Activated effector memory CD4-positive, alpha-beta T cell treated with anti-CD3 and anti-CD28 coated beads, Interleukin-2, amount 50 U/mL, for 16 hours (primary cell): Measurements from ENCODE around the gene BUD13.

Experiments
- DNase-seq: peaks from one replicate; pipeline ENCODE4 v3.0.0-alpha.2; 2020

BUD13 gene

GRCh38 chr11:116712428-116712827, 60.4 kb downstream of the BUD13 start:
- DNase-seq: no peak

- no peak for DNase-seq
Measured at GRCh38 chr11:116710762-116711161, 62.0 kb downstream of the BUD13 start.

DNA sequence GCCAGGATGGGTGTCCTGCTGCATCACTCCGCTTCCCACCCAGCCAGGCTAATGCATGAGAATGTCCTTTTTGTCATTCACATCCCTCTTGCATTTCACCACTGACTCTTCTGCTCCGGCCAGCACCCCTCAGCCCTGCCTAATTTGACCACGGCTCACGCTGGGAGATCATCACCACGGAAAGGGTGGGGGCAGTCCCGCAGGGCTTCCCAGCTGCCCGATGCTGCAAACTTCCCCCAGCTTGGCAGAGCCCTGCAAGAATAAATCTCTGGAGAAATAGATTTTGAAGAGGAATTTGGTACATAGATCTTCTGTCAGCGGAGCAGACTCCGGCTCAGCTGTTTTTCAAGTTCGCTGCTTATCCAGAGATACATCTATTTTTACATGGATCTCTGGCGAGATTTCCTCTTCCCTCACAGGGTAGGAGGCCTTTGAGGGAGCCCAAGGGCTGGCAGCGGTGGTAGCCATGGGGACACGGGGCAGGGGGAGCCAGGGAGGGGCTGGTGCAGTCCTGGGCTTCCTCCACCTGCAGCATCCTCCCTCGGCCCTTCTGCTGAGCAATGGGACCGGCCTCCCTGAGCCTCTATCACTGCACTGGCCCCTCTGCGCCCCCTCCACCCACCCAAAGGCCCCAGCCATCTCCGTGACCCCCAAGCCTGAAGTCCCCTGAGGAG, 62.6 kb downstream of the BUD13 start:
- no peak for DNase-seq

GRCh38 chr11:116707746-116708145, 65.0 kb downstream of the BUD13 start:
- no peak for DNase-seq

- DNase-seq: no peak
Measured at GRCh38 chr11:116707161-116707629, 65.6 kb downstream of the BUD13 start.

DNA sequence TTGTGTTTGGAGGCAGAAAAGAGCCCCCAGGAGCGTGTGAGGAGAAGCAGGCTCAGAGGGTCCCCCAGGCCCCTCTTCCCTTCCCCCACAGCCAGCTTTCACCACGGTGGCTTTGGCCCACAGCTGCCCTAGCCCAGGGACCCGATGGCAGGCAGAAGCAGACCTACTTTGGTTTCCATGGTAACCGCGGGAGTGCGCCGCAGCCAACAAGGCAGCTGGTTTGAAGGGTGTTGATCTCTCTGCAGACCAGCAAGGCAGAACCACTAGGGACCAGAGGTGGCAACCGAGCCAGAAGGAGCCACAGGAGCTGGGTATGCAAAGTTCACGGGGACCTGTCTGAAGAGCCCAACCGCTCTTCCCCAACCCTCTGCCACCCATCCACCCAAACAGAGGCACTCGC, 69.4 kb downstream of the BUD13 start:
- DNase-seq: peak; percentile 41

- no peak for DNase-seq
Measured at GRCh38 chr11:116702772-116703385, 69.9 kb downstream of the BUD13 start.

GRCh38 chr11:116701876-116702275, 70.9 kb downstream of the BUD13 start:
- DNase-seq: no peak

DNA sequence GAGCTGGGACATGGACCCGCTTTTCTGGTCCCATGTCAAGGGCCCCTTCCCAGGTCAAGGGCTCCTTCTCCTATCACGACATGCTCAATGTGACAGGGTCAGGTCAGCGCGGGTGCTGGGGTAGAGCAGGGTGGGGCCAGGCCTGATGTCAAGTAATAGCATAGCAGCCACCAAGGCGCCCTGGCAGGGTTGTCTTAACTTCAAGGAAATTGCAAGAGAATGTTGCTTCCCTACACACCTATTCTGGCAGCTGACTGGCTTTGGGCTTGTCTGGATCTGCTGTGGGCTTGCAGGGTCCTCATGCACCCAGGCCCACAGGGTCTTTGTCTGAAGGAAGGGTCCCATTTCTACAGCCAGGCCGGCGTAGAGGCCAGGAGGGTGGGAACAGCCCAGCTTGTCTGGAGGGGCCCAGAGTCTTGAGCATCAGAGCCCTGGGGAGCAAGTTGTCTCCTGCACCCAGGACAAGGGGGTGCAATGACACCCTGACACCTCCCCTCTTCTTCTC, 71.4 kb downstream of the BUD13 start:
- no peak for DNase-seq

GRCh38 chr11:116700586-116701220, 72.1 kb downstream of the BUD13 start:
- no peak for DNase-seq
